PC-3 (cell line): ENCODE measurements around the gene CYB5R2. TPM values are rescaled to one million over a fixed set of nuclear protein-coding genes. Genes with fewer than 3 reads are reported as not detected.

ENCODE experiments used
- ATAC-seq: fragments of 200-7000 bp; cut with Tn5 transposase; 2 replicates; pipeline ENCODE4 v1.9.1; 2020; ENCODE audit warnings: mild to moderate bottlenecking, moderate library complexity
- BruUV-seq: library from RNA; stranded (reverse); fragments of 400-500 nt; replicated peaks from 2 replicates; lab custom pipeline; 2021; lab: Mats Ljungman, UMichigan
- CTCF ChIA-PET: fragments of 300-600 bp; sonication (Branson Sonifier 250); formaldehyde crosslinking; loops from one replicate; lab custom pipeline; 2022; ENCODE audit warnings: antibody characterized with exemption; lab: Charles Lee
- POLR2A ChIA-PET: fragments of 300-600 bp; sonication (Branson Sonifier 250); formaldehyde crosslinking; loops from one replicate; lab custom pipeline; 2022; ENCODE audit warnings: antibody characterized with exemption; ENCODE audit not compliant: unreplicated experiment; lab: Charles Lee
- DNase-seq: peaks from one replicate; pipeline ENCODE4 v3.0.0-alpha.2; 2015
- H2AFZ ChIP-seq: fragments of 300-600 bp; sonication (generic); 2 replicates; pipeline ENCODE4 v1.6.0; 2016; ENCODE audit warnings: antibody characterized with exemption, low read length
- H3F3A ChIP-seq: fragments of 300-600 bp; sonication (generic); one replicate; pipeline ENCODE4 v1.6.0; 2017; ENCODE audit warnings: antibody characterized with exemption, low read length, control low read depth, mild to moderate bottlenecking; ENCODE audit not compliant: unreplicated experiment
- H3K27ac ChIP-seq: fragments of 300-600 bp; sonication (generic); 2 replicates; pipeline ENCODE4 v1.5.1; 2016; ENCODE audit warnings: mild to moderate bottlenecking, low read length
- H3K27me3 ChIP-seq: fragments of 300-600 bp; sonication (generic); 2 replicates; pipeline ENCODE4 v1.6.1; 2016; ENCODE audit warnings: low read length, mixed read lengths
- H3K36me3 ChIP-seq: fragments of 300-600 bp; sonication (generic); 2 replicates; pipeline ENCODE4 v1.6.1; 2016; ENCODE audit warnings: low read depth, mixed run types, low read length, mixed read lengths
- H3K4me1 ChIP-seq: fragments of 300-600 bp; sonication (generic); 2 replicates; pipeline ENCODE4 v1.5.1; 2016; ENCODE audit warnings: low read length; ENCODE audit not compliant: insufficient read depth
- H3K4me2 ChIP-seq: fragments of 300-600 bp; sonication (generic); 2 replicates; pipeline ENCODE4 v1.6.0; 2016; ENCODE audit warnings: low read length
- H3K4me3 ChIP-seq: fragments of 300-600 bp; sonication (generic); 2 replicates; pipeline ENCODE4 v1.5.1; 2016; ENCODE audit warnings: mild to moderate bottlenecking, low read length, mixed read lengths
- H3K79me2 ChIP-seq: fragments of 300-600 bp; sonication (generic); 2 replicates; pipeline ENCODE4 v1.6.1; 2017; ENCODE audit warnings: low read length, mixed read lengths
- H3K9ac ChIP-seq: fragments of 300-600 bp; sonication (generic); 2 replicates; pipeline ENCODE4 v1.6.0; 2016; ENCODE audit warnings: mild to moderate bottlenecking, low read length
- H3K9me2 ChIP-seq: fragments of 300-600 bp; sonication (generic); replicated peaks from 2 replicates; pipeline ENCODE4 v1.6.1; 2016; ENCODE audit warnings: mixed run types, low read length, mixed read lengths
- H3K9me3 ChIP-seq: fragments of 300-600 bp; sonication (generic); 2 replicates; pipeline ENCODE4 v1.6.1; 2016; ENCODE audit warnings: low read length, mixed read lengths
- H4K20me1 ChIP-seq: fragments of 300-600 bp; sonication (generic); 2 replicates; pipeline ENCODE4 v1.6.1; 2016; ENCODE audit warnings: low read length, mixed read lengths
- EZH2 ChIP-seq: fragments of 300-600 bp; sonication (generic); IDR thresholded peaks from one replicate; pipeline ENCODE4 v1.6.1; 2017; ENCODE audit warnings: antibody characterized with exemption, mild to moderate bottlenecking, low read length; ENCODE audit not compliant: unreplicated experiment
- EZH2phosphoT487 ChIP-seq: fragments of 300-600 bp; sonication (generic); IDR thresholded peaks from 2 replicates; pipeline ENCODE4 v1.6.1; 2018; ENCODE audit warnings: mild to moderate bottlenecking, antibody characterized with exemption, low read length, borderline replicate concordance
- intact Hi-C: fragments of 100-400 bp; cut with micrococcal nuclease; formaldehyde crosslinking; loops from 2 replicates; pipeline ENCODE4 v1.9.0; 2023
- total RNA-seq: library from RNA; depleted of rRNA; stranded (reverse); fragments of >200 nt; gene quantifications from 2 replicates; pipeline ENCODE4 v1.2.3, GENCODE V29; 2014
- TF ChIP-seq, protein P1 (sequence below): fragments of 300-600 bp; sonication (generic); conservative IDR thresholded peaks from 2 replicates; pipeline ENCODE4 v1.5.1; 2017; ENCODE audit warnings: antibody characterized with exemption, low read depth, mild to moderate bottlenecking, low read length

The CYB5R2 gene
- total RNA-seq, 1 experiment from 2014 or later, result 5.4 TPM

DNA sequence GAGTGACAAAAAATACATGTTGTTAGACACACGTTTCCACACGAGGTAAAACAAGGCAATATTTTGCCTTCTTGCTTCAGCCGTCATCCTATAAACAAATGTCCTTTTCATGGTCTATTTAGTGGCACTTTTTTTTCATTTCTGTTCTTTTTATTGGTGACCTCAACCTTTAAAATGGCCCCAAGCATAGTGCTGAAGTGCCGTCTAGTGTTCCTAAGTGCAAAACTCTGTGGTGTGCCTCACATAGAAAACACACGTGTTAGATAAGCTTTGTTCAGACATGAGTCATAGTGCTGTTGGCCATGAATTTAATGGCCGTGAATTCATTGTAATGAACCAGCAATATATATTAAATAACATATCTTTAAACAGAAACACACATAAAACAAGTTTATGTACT, 17.3 kb upstream of the CYB5R2 start:
- Histone ChIP-seq H3K4me3 (no peak overlapping the region), H3K27ac (no peak overlapping the region), H3F3A (no peaks in the 10 kb centered on the region), H4K20me1 (no peaks in the 10 kb centered on the region), H3K4me1 (no peaks in the 10 kb centered on the region), H3K27me3 (peaks cover 35% of the 10 kb centered on the region), H2AFZ (no peak overlapping the region), H3K36me3 (no peaks in the 10 kb centered on the region), H3K9me3 (no peaks in the 10 kb centered on the region), H3K9ac (no peak overlapping the region), H3K79me2 (no peaks in the 10 kb centered on the region), H3K9me2 (no peaks in the 10 kb centered on the region), H3K4me2 (no peak overlapping the region)
- no TSS peak for BruUV-seq
- CTCF ChIA-PET, result no interaction called here
- POLR2A ChIA-PET, result no interaction called here
- TF ChIP-seq EZH2 (no peak), EZH2phosphoT487 (no peak)
- TF ChIP-seq, protein P1, sequence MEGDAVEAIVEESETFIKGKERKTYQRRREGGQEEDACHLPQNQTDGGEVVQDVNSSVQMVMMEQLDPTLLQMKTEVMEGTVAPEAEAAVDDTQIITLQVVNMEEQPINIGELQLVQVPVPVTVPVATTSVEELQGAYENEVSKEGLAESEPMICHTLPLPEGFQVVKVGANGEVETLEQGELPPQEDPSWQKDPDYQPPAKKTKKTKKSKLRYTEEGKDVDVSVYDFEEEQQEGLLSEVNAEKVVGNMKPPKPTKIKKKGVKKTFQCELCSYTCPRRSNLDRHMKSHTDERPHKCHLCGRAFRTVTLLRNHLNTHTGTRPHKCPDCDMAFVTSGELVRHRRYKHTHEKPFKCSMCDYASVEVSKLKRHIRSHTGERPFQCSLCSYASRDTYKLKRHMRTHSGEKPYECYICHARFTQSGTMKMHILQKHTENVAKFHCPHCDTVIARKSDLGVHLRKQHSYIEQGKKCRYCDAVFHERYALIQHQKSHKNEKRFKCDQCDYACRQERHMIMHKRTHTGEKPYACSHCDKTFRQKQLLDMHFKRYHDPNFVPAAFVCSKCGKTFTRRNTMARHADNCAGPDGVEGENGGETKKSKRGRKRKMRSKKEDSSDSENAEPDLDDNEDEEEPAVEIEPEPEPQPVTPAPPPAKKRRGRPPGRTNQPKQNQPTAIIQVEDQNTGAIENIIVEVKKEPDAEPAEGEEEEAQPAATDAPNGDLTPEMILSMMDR, result no peak
- DNase-seq, result peak; percentile 50
- ATAC-seq, result no peak; the same call in 1 of the 2 replicates
- intact Hi-C loops, result loop anchor here (5.0 kb wide), 1 partner anchor 178 kb away; the partner anchor contains the start of gene PPFIBP2

DNA sequence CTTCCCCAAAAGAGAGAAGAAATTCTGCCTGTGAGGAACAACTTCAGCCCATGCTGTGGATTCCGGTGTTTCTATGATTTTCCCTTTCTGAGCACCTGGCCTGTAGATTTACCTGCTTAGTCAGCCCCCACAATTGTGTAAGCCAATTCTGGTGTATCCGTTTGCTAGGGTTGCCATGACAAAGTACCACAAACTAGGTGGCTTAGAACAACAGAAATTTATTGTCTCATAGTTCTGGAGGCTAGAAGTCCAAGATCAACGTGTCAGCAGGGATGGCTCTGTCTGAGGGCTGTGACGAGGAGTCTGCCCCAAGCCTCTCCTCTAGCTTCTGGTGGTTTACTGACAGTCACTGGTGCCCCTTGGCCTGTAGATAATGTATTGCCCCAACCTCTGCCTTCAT, 15.9 kb upstream of the CYB5R2 start:
- ATAC-seq, result no peak
- DNase-seq, result no peak
- POLR2A ChIA-PET, result no interaction called here
- Histone ChIP-seq H3K27ac (no peak overlapping the region), H3F3A (no peaks in the 10 kb centered on the region), H3K36me3 (no peaks in the 10 kb centered on the region), H4K20me1 (no peaks in the 10 kb centered on the region), H3K27me3 (peaks cover 47% of the 10 kb centered on the region), H3K4me3 (no peak overlapping the region), H3K79me2 (no peaks in the 10 kb centered on the region), H3K9me3 (no peaks in the 10 kb centered on the region), H3K4me2 (no peak overlapping the region), H2AFZ (no peak overlapping the region), H3K4me1 (no peaks in the 10 kb centered on the region), H3K9me2 (no peaks in the 10 kb centered on the region), H3K9ac (no peak overlapping the region)
- intact Hi-C loops, result no loop called here
- TF ChIP-seq, protein P1, result no peak
- TF ChIP-seq EZH2, result no peak
- no peak for TF ChIP-seq EZH2phosphoT487
- CTCF ChIA-PET, result no interaction called here
- no TSS peak for BruUV-seq

DNA sequence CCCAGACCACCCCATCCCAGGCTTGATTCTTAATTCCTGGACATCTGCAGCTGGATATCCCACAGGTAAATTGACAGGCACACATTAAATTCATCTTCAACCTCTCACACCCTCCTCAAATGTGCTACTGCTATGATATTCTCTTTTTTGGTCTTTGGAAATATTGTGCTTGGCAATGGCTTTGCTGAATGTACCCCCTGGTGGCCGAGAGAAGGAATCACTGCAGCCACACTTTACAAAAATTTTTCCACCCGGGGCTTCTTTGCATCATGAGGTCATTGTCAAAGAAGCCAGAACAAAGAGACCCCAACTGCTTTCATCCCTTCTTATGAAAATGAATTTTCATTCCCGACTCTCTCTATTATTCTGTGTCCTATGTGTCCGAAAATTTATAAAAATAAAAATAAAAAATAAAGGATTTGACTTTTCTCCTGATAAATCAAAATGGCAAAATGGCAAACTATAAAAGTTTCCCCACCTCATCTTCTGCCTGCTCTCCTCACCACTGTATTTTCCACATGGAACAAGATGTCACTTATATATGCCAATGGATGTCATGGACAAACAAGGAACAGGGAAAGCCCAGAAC, 15.0 kb upstream of the CYB5R2 start:
- CTCF ChIA-PET, result no interaction called here
- ATAC-seq (peak; percentile 33; the same call in 1 of the 2 replicates), DNase-seq (peak; percentile 50)
- no peak overlapping the region for H3K27ac ChIP-seq
- intact Hi-C loops, result no loop called here
- no peaks in the 10 kb centered on the region for H3K36me3 ChIP-seq
- H3K9ac ChIP-seq, result no peak overlapping the region
- H3K27me3 ChIP-seq, result peaks cover 42% of the 10 kb centered on the region
- no peaks in the 10 kb centered on the region for H4K20me1 ChIP-seq
- H2AFZ ChIP-seq, result no peak overlapping the region
- no peak overlapping the region for H3K4me2 ChIP-seq
- no peaks in the 10 kb centered on the region for H3K79me2 ChIP-seq
- TF ChIP-seq, protein P1, result peak; percentile 72
- no peak for TF ChIP-seq EZH2
- no peaks in the 10 kb centered on the region for H3K4me1 ChIP-seq
- no peak overlapping the region for H3K4me3 ChIP-seq
- POLR2A ChIA-PET, result no interaction called here
- no peaks in the 10 kb centered on the region for H3K9me3 ChIP-seq
- no TSS peak for BruUV-seq
- no peaks in the 10 kb centered on the region for H3F3A ChIP-seq
- H3K9me2 ChIP-seq, result no peaks in the 10 kb centered on the region
